ENCODE data around the gene FARP1. TPM values are rescaled to one million over a fixed set of nuclear protein-coding genes. Genes with fewer than 3 reads are reported as not detected.

Gene FARP1
- polyA plus RNA-seq, 1 of the 3 experiments (the other 2 are of a cell fraction), result 12.0 TPM

- Histone ChIP-seq H2AFZ (ENCODE audit: low read depth) (no peak overlapping the region), H3K27ac (ENCODE audit: low read depth in 2 of 2, low read length in 1 of 2) (no peak overlapping the region), H3K9me3 (no peaks in the 10 kb centered on the region), H3K4me2 (no peak overlapping the region), H3K36me3 (replicated peaks in 1 of 2; ENCODE audit: control insufficient read depth in 1 of 2, insufficient read depth in 2 of 2, low read length in 1 of 2) (no peaks in the 10 kb centered on the region), H3K4me1 (ENCODE audit: control insufficient read depth in 1 of 2, insufficient read depth in 2 of 2, low read depth in 1 of 2, low read length in 1 of 2) (peaks cover 0 to 10% of the 10 kb centered on the region in 2 experiments; a peak in 1 of 4 replicates), H3K9me2 (no peaks in the 10 kb centered on the region), H3K79me2 (ENCODE audit: insufficient read depth) (peaks cover 18% of the 10 kb centered on the region; the same call in 1 of the 2 replicates), H3K9ac (no peak overlapping the region), H3K27me3 (ENCODE audit: insufficient read depth) (no peaks in the 10 kb centered on the region), H3F3A (replicated peaks; ENCODE audit: insufficient read depth) (no peaks in the 10 kb centered on the region), H4K20me1 (ENCODE audit: insufficient read depth) (no peaks in the 10 kb centered on the region; the same call in 1 of the 2 replicates), H3K4me3 (ENCODE audit: low read depth in 2 of 2, low read length in 1 of 2) (no peak overlapping the region)
- ChIA-PET CTCF (interaction anchor here (1.3 kb wide), 1 partner anchor 445 kb away, joined by 3 read pairs; no protein-coding TSS in a partner anchor), POLR2A (no interaction called here)
- WGBS (ENCODE audit: low lambda C conversion rate), result 91% methylated on average over 5 of the region's 7 CpGs
- TF ChIP-seq JUND (IDR thresholded peaks at IDR 0.05), result no peak
- TF ChIP-seq CHD2 (IDR thresholded peaks at IDR 0.05; ENCODE audit: low read length, partially characterized antibody), result no peak
- no peak for TF ChIP-seq EZH2phosphoT487 (IDR thresholded peaks at IDR 0.05; ENCODE audit: borderline replicate concordance, low read depth)
- no peak for TF ChIP-seq GABPA (IDR thresholded peaks at IDR 0.05; ENCODE audit: low read depth)
- TF ChIP-seq NRF1 (IDR thresholded peaks at IDR 0.05; ENCODE audit: low read depth, low read length), result no peak
- no peak for DNase-seq
Observed at GRCh38 chr13:98300956-98301641, 158.2 kb downstream of the FARP1 start.

GRCh38 chr13:98301721-98302120, 158.8 kb downstream of the FARP1 start:
- ChIA-PET CTCF (interaction anchor here (1.3 kb wide), 1 partner anchor 446 kb away, joined by 3 read pairs; no protein-coding TSS in a partner anchor), POLR2A (no interaction called here)
- Histone ChIP-seq H3K27me3 (ENCODE audit: insufficient read depth) (no peaks in the 10 kb centered on the region), H3K9me3 (no peaks in the 10 kb centered on the region), H3K4me3 (ENCODE audit: low read depth in 2 of 2, low read length in 1 of 2) (no peak overlapping the region), H3K36me3 (replicated peaks in 1 of 2; ENCODE audit: control insufficient read depth in 1 of 2, insufficient read depth in 2 of 2, low read length in 1 of 2) (no peaks in the 10 kb centered on the region), H3K9me2 (no peaks in the 10 kb centered on the region), H3K79me2 (ENCODE audit: insufficient read depth) (peaks cover 15% of the 10 kb centered on the region; the same call in 1 of the 2 replicates), H2AFZ (ENCODE audit: low read depth) (no peak overlapping the region), H3K9ac (no peak overlapping the region), H4K20me1 (ENCODE audit: insufficient read depth) (no peaks in the 10 kb centered on the region; the same call in 1 of the 2 replicates), H3K4me2 (no peak overlapping the region), H3K4me1 (ENCODE audit: control insufficient read depth in 1 of 2, insufficient read depth in 2 of 2, low read depth in 1 of 2, low read length in 1 of 2) (peaks cover 0 to 10% of the 10 kb centered on the region in 2 experiments; a peak in 1 of 4 replicates), H3K27ac (ENCODE audit: low read depth in 2 of 2, low read length in 1 of 2) (no peak overlapping the region), H3F3A (replicated peaks; ENCODE audit: insufficient read depth) (no peaks in the 10 kb centered on the region)
- DNase-seq, result no peak
- WGBS (ENCODE audit: low lambda C conversion rate), result 92% methylated on average over 7 of the region's 7 CpGs
- TF ChIP-seq CHD2 (IDR thresholded peaks at IDR 0.05; ENCODE audit: low read length, partially characterized antibody), result no peak
- TF ChIP-seq USF2 (IDR thresholded peaks at IDR 0.05; ENCODE audit: borderline replicate concordance, low read depth, low read length), result no peak
- no peak for TF ChIP-seq RAD21 (IDR thresholded peaks at IDR 0.05; ENCODE audit: low read length)
- TF ChIP-seq CTCF (IDR thresholded peaks at IDR 0.05), result no peak
- no peak for TF ChIP-seq IRF3 (IDR thresholded peaks at IDR 0.05; ENCODE audit: low read depth, low read length)
- TF ChIP-seq TEAD4 (IDR thresholded peaks at IDR 0.05; ENCODE audit: borderline replicate concordance, insufficient read depth), result no peak
